ENCODE measurements around the gene MLNR. TPM values are rescaled to one million over a fixed set of nuclear protein-coding genes. Genes with fewer than 3 reads are reported as not detected.

MLNR gene
- total RNA-seq, 1 experiment from 2014 or later = not detected

DNA sequence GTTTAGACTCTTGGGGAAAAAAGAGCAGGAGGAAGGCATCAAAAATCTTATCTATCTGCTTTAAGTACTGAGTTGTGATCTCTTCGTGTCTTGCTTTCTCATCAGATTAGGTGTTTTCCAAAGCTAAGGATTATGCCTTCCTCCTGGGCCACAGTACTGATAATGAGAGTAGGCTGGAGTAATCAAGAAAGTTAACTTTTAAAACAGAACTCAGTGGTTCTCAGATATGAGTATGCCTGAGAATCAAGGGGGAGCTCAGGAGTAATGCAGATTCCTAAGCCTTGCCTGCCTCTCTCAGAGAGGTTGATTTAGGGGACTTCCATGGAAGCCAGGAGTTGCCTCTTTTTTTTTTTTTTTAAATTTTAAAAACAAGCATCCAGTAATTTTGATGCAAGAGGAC, 51.1 kb downstream of the MLNR start:
- POLR2A ChIA-PET (ENCODE audit: unreplicated experiment) = no interaction called here
- Histone ChIP-seq H3K4me2 (no peak overlapping the region), H3K27me3 (ENCODE audit: insufficient read depth, low read depth) (no peaks in the 10 kb centered on the region), H4K20me1 (ENCODE audit: insufficient read depth) (no peaks in the 10 kb centered on the region), H3K9me2 (ENCODE audit: insufficient read depth) (no peaks in the 10 kb centered on the region), H3K4me1 (replicated peaks; ENCODE audit: insufficient read depth) (no peaks in the 10 kb centered on the region), H3K9me3 (ENCODE audit: insufficient read depth, low read depth) (no peaks in the 10 kb centered on the region), H3K36me3 (ENCODE audit: low read depth) (no peaks in the 10 kb centered on the region), H3K4me3 (no peak overlapping the region), H3K79me2 (ENCODE audit: low read depth) (no peaks in the 10 kb centered on the region), H3F3A (ENCODE audit: insufficient read depth, low read depth) (no peaks in the 10 kb centered on the region), H2AFZ (no peak overlapping the region), H3K27ac (no peak overlapping the region)
- BruUV-seq (replicated peaks) = no TSS peak
- no peak for DNase-seq
- no peak for TF ChIP-seq EZH2 (IDR thresholded peaks at IDR 0.05; ENCODE audit: low read depth)
- TF ChIP-seq, protein P1, sequence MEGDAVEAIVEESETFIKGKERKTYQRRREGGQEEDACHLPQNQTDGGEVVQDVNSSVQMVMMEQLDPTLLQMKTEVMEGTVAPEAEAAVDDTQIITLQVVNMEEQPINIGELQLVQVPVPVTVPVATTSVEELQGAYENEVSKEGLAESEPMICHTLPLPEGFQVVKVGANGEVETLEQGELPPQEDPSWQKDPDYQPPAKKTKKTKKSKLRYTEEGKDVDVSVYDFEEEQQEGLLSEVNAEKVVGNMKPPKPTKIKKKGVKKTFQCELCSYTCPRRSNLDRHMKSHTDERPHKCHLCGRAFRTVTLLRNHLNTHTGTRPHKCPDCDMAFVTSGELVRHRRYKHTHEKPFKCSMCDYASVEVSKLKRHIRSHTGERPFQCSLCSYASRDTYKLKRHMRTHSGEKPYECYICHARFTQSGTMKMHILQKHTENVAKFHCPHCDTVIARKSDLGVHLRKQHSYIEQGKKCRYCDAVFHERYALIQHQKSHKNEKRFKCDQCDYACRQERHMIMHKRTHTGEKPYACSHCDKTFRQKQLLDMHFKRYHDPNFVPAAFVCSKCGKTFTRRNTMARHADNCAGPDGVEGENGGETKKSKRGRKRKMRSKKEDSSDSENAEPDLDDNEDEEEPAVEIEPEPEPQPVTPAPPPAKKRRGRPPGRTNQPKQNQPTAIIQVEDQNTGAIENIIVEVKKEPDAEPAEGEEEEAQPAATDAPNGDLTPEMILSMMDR (conservative IDR thresholded peaks at IDR 0.05) = no peak
- CTCF ChIA-PET = no interaction called here
- intact Hi-C loops (cut with micrococcal nuclease; ENCODE audit: unreplicated experiment) = no loop called here

Other genes with a start within 250 kb of the MLNR start
- 29.7 and 34.3 TPM in 2 replicates for gene FNDC3A, start 244.4 kb upstream of the MLNR start, total RNA-seq (2021)
- gene CDADC1, start 27.6 kb downstream of the MLNR start, total RNA-seq (2021) = 12.4 and 12.9 TPM in 2 replicates
- gene CAB39L, start 223.7 kb downstream of the MLNR start, total RNA-seq (2021) = 10.2 and 10.7 TPM in 2 replicates
- 5.2 and 6.9 TPM in 2 replicates for gene SETDB2, start 223.9 kb downstream of the MLNR start, total RNA-seq (2021)

Measured in PC-9 (cell line).